ENCODE measurements around the gene OPN1LW.

DNA sequence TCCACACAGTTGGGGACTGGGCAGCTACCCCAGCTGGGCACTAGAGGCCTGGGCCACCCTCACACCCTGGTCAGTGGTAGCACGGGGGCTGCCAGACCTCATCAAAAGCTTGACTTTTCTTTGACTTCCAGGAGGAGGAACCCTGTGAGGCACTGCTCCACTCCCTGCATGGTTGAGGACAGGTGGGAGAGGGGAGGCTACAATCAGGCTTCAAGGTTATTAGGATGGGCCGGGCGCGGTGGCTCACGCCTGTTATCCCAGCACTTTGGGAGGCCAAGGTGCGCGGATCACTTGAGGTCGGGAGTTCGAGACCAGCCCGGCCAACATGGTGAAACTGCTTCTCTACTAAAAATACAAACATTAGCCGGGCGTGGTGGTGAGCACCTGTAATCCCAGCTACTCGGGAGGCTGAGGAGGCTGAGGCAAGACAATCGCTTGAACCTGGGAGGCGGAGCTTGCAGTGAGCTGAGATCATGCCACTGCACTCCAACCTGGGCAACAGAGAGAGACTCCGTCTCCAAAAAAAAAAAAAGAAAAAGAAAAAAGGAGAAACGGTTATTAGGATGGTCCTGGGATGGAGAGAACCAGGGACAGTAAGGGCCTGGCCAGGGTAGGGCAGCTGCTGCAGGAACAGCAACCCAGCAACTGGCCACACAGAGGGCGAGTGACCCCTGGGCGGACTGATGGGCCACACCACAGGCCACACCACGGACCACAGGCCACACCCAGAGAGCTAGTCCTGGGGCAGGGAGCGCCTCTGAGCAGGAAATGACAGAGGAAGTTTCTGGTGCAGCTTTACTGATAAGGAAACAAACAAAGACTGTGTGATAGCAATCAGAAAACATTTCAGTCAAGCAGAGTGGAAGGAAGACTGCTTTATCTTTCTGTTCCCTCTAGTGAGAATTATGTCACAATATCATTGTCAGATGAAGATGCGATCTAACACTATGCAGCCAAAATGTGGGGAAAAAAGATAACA lies 20.5 kb upstream of the OPN1LW start:
- TF ChIP-seq, protein P1, sequence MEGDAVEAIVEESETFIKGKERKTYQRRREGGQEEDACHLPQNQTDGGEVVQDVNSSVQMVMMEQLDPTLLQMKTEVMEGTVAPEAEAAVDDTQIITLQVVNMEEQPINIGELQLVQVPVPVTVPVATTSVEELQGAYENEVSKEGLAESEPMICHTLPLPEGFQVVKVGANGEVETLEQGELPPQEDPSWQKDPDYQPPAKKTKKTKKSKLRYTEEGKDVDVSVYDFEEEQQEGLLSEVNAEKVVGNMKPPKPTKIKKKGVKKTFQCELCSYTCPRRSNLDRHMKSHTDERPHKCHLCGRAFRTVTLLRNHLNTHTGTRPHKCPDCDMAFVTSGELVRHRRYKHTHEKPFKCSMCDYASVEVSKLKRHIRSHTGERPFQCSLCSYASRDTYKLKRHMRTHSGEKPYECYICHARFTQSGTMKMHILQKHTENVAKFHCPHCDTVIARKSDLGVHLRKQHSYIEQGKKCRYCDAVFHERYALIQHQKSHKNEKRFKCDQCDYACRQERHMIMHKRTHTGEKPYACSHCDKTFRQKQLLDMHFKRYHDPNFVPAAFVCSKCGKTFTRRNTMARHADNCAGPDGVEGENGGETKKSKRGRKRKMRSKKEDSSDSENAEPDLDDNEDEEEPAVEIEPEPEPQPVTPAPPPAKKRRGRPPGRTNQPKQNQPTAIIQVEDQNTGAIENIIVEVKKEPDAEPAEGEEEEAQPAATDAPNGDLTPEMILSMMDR (IDR thresholded peaks at IDR 0.05) = no peak
- TF ChIP-seq POLR2A (IDR thresholded peaks at IDR 0.05) (no peak), POLR2AphosphoS5 (IDR thresholded peaks at IDR 0.05) (no peak)

All from sigmoid colon (tissue), 4 donors.